ENCODE measurements around the gene PTPRM.

DNA sequence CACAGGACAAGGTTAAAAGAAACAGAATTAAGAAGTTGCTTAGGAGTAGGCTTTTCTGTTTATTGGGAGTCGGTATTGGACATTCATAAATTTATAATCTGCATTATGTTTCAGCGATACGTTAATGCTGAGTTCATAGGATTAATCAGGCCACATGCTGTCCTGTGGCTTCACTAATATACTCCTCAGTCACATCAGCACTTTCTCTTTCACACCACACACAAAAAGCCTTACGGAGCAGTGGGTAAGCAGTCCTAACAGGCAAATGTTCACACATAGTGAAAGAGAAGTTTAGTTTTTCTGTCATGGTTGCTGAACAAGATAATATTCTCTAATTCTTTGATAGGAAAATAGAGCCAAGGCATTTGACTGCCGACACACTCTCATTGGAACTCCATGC is 630.4 kb downstream of the PTPRM start:
- TF ChIP-seq, protein P1, sequence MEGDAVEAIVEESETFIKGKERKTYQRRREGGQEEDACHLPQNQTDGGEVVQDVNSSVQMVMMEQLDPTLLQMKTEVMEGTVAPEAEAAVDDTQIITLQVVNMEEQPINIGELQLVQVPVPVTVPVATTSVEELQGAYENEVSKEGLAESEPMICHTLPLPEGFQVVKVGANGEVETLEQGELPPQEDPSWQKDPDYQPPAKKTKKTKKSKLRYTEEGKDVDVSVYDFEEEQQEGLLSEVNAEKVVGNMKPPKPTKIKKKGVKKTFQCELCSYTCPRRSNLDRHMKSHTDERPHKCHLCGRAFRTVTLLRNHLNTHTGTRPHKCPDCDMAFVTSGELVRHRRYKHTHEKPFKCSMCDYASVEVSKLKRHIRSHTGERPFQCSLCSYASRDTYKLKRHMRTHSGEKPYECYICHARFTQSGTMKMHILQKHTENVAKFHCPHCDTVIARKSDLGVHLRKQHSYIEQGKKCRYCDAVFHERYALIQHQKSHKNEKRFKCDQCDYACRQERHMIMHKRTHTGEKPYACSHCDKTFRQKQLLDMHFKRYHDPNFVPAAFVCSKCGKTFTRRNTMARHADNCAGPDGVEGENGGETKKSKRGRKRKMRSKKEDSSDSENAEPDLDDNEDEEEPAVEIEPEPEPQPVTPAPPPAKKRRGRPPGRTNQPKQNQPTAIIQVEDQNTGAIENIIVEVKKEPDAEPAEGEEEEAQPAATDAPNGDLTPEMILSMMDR (conservative IDR thresholded peaks at IDR 0.05; ENCODE audit: low read depth, low read length), result no peak
- TF ChIP-seq EZH2phosphoT487 (IDR thresholded peaks at IDR 0.05; ENCODE audit: borderline replicate concordance, low read length) (no peak), EZH2 (IDR thresholded peaks at IDR 0.05; ENCODE audit: low read length, unreplicated experiment) (no peak)
